ENCODE results near the gene ABHD17B.

Gene ABHD17B

DNA sequence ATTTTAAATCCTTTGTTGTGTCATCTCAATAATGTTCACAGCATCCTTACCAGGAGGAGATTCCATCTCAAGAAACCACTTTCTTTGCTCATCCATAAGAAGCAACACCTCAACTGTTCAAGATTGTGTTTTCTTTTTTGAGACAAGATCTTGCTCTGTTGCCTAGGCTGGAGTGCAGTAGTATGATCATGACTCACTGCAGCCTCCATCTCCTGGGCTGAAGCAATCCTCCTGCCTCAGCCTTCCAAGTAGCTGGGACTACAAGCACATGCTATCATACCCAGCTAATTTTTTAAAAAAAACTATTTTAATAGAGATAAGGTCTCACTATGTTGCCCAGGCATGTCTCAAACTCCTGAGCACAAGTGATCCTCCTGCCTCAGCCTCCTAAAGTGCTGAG lies 60.0 kb downstream of the ABHD17B start:
- TF ChIP-seq, protein P1, sequence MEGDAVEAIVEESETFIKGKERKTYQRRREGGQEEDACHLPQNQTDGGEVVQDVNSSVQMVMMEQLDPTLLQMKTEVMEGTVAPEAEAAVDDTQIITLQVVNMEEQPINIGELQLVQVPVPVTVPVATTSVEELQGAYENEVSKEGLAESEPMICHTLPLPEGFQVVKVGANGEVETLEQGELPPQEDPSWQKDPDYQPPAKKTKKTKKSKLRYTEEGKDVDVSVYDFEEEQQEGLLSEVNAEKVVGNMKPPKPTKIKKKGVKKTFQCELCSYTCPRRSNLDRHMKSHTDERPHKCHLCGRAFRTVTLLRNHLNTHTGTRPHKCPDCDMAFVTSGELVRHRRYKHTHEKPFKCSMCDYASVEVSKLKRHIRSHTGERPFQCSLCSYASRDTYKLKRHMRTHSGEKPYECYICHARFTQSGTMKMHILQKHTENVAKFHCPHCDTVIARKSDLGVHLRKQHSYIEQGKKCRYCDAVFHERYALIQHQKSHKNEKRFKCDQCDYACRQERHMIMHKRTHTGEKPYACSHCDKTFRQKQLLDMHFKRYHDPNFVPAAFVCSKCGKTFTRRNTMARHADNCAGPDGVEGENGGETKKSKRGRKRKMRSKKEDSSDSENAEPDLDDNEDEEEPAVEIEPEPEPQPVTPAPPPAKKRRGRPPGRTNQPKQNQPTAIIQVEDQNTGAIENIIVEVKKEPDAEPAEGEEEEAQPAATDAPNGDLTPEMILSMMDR (IDR thresholded peaks at IDR 0.05; ENCODE audit: low read length, missing control alignments): no peak
- H3K4me3 ChIP-seq (replicated peaks; ENCODE audit: low read depth, low read length): no peak overlapping the region
- no peak for DNase-seq (ENCODE audit: low read depth)

DNA sequence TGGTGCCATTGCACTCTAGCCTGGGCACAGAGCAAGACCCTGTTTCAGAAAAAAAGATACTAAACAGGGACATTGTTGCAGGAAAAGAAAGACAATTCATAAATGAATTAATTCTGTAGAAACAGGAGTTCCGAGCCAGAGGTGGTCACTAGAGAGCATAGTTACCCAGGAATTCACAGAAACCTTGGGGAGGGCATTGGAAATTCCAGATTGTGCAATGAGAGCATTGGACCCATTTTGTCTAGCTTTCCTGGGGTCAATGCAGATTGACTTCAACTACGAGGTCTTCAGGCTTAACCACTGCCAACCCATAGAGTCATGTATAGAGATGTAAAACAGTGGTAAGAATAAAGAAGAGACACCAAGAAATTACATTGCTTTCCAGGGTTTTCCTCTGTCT lies 63.1 kb downstream of the ABHD17B start:
- no peak overlapping the region for H3K4me3 ChIP-seq (replicated peaks; ENCODE audit: low read depth, low read length)
- DNase-seq (ENCODE audit: low read depth): no peak
- TF ChIP-seq, protein P1 (IDR thresholded peaks at IDR 0.05; ENCODE audit: low read length, missing control alignments): no peak

DNA sequence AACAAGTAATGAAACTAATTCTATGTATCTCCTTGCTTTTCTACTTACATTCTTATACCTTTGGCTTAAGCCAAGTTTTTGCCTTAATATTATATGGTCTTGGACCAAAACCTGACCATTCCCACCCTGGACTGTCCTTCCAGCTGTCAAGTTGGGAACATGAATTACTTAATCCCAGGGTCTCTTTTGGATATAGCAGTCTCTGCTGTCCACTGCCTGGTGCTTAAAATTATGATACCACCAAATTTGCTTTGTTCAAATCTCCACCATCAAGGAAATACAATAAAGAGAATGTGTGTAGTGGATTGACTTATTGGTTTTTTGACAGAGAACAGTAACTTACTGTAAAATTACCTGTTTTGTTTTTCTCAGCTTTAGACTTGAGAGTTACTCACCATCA lies 66.2 kb downstream of the ABHD17B start:
- TF ChIP-seq, protein P1 (IDR thresholded peaks at IDR 0.05; ENCODE audit: low read length, missing control alignments): no peak
- DNase-seq (ENCODE audit: low read depth): no peak
- H3K4me3 ChIP-seq (replicated peaks; ENCODE audit: low read depth, low read length): no peak overlapping the region

DNA sequence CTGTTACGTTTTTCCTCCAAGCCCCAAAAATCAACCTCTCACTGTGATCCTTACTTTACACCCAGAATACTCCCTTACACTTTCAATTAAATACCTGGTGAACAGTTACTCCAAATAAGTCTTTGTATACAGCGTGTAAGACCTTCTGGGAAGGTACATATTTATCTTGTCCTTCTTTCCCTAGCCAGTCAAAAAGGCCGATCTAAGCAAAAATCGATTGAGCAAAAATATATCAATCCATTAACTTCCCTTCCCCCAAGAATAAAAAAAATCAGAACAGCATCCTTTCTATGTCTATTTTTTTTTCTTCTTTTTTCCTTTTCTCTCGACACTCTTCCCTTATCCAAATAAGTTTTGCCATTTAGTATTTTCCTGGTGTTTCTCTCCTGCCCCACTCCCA lies 71.3 kb downstream of the ABHD17B start:
- TF ChIP-seq, protein P1 (IDR thresholded peaks at IDR 0.05; ENCODE audit: low read length, missing control alignments): no peak
- DNase-seq (ENCODE audit: low read depth): no peak
- H3K4me3 ChIP-seq (replicated peaks; ENCODE audit: low read depth, low read length): no peak overlapping the region

DNA sequence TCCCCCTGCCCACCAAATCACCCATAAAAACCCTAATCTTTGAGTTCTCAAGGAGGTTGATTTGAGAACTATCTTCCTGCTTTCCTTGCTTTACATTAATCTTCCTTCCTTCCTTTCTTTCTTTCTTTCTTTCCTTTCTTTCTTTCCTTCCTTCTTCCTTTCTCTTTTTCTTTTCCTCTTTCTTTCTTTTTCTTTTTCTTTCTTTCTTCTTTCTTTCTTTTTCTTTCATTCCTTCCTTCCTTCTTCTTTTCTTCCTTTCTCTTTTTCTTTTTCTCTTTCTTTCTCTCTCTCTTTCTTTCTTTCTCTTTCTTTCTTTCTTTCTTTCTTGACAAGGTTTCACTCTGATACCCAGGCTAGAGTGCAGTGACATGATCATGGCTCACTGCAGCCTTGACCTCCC lies 75.4 kb downstream of the ABHD17B start:
- no peak overlapping the region for H3K4me3 ChIP-seq (replicated peaks; ENCODE audit: low read depth, low read length)
- TF ChIP-seq, protein P1 (IDR thresholded peaks at IDR 0.05; ENCODE audit: low read length, missing control alignments): no peak
- no peak for DNase-seq (ENCODE audit: low read depth)

DNA sequence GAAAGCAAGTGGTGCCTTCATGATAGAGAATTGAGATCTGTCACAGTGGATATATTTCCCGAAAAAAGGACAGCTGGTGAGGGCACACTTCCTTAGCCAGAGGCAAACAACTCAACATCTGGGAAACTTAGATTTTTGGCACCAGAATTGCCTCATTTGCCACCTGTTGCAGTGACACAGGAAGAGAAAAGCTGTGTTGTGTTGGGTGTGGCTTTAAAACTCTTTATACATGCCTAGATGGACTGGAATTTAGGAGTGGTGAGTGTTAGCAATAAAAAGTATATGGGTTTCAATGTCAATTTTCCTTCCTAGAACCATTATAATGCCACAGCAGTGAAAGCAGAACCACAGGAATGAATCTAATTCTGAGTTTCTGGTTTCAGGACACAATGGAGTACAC lies 80.1 kb downstream of the ABHD17B start:
- H3K4me3 ChIP-seq (replicated peaks; ENCODE audit: low read depth, low read length): no peak overlapping the region
- TF ChIP-seq, protein P1 (IDR thresholded peaks at IDR 0.05; ENCODE audit: low read length, missing control alignments): no peak
- no peak for DNase-seq (ENCODE audit: low read depth)

DNA sequence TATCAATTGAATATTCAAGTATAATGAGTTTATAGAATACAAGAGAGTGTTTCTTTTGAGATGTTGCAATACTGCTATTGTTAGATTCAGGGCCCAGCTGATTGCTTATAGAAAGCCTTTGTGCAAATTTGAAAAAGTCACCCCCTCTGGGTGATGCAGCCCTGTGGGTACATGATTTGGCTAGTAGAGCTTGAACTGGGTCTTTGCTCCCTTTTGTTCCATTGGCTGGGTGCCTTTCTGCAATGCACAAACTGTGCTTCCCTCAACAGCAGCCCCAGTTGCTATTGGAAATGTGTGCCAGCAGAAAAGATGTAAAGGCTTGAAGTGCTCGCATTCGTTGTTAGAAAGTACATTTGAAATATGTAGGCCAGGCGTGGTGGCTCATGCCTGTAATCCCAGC lies 80.8 kb downstream of the ABHD17B start:
- TF ChIP-seq, protein P1 (IDR thresholded peaks at IDR 0.05; ENCODE audit: low read length, missing control alignments): no peak
- no peak for DNase-seq (ENCODE audit: low read depth)
- no peak overlapping the region for H3K4me3 ChIP-seq (replicated peaks; ENCODE audit: low read depth, low read length)

Measured in fibroblast of pulmonary artery (primary cell).